ENCODE data around the gene C1QTNF7. TPM values are rescaled to one million over a fixed set of nuclear protein-coding genes. Genes with fewer than 3 reads are reported as not detected.

The C1QTNF7 gene
- total and polyA plus RNA-seq, 8 donors, result 2.1 to 17.8 (median 14.8) TPM

- Histone ChIP-seq H3K27ac (no peak overlapping the region), H3K9me3 (no peaks in the 10 kb centered on the region), H3K27me3 (no peaks in the 10 kb centered on the region), H3K36me3 (no peaks in the 10 kb centered on the region), H3K4me3 (no peak overlapping the region), H3K4me1 (peaks cover 4 to 41% of the 10 kb centered on the region in 2 donors)
- DNase-seq, result no peak
- ATAC-seq, result no peak
- intact Hi-C loops (cut with DNase I), result no loop called here
- TF ChIP-seq CTCF (IDR thresholded peaks at IDR 0.05), result no peak
Measured at GRCh38 chr4:15412461-15412860, 15.4 kb upstream of the C1QTNF7 start.

GRCh38 chr4:15413010-15413622 is 14.7 kb upstream of the C1QTNF7 start:
- DNase-seq (no peak), ATAC-seq (no peak)
- Histone ChIP-seq H3K4me3 (no peak overlapping the region), H3K27me3 (no peaks in the 10 kb centered on the region), H3K9me3 (no peaks in the 10 kb centered on the region), H3K36me3 (no peaks in the 10 kb centered on the region), H3K27ac (no peak overlapping the region), H3K4me1 (peaks cover 4 to 41% of the 10 kb centered on the region in 2 donors)
- intact Hi-C loops (cut with DNase I), result no loop called here
- no peak for TF ChIP-seq CTCF (IDR thresholded peaks at IDR 0.05)

GRCh38 chr4:15413623-15414019 is 14.2 kb upstream of the C1QTNF7 start:
- no peak overlapping the region for H3K4me3 ChIP-seq
- TF ChIP-seq CTCF (IDR thresholded peaks at IDR 0.05), result no peak
- H3K36me3 ChIP-seq, result no peaks in the 10 kb centered on the region
- H3K9me3 ChIP-seq, result no peaks in the 10 kb centered on the region
- no peak for DNase-seq
- ATAC-seq, result no peak
- H3K4me1 ChIP-seq, result peaks cover 4 to 41% of the 10 kb centered on the region in 2 donors
- no peaks in the 10 kb centered on the region for H3K27me3 ChIP-seq
- intact Hi-C loops (cut with DNase I), result no loop called here
- peak overlapping the region in 1 of 2 donors; percentile 60 for H3K27ac ChIP-seq

GRCh38 chr4:15414551-15415091 is 13.2 kb upstream of the C1QTNF7 start:
- intact Hi-C loops (cut with DNase I), result no loop called here
- no peak for TF ChIP-seq CTCF (IDR thresholded peaks at IDR 0.05)
- peak overlapping the region; percentile 6 to 60 for H3K27ac ChIP-seq

GRCh38 chr4:15416357-15417232 is 11.2 kb upstream of the C1QTNF7 start:
- peaks cover 4 to 22% of the 10 kb centered on the region in 2 donors for H3K4me1 ChIP-seq
- H3K27me3 ChIP-seq, result no peaks in the 10 kb centered on the region
- no peak for ATAC-seq
- no peak for TF ChIP-seq CTCF (IDR thresholded peaks at IDR 0.05)
- intact Hi-C loops (cut with DNase I), result no loop called here
- H3K36me3 ChIP-seq, result no peaks in the 10 kb centered on the region
- no peak overlapping the region for H3K4me3 ChIP-seq
- no peaks in the 10 kb centered on the region for H3K9me3 ChIP-seq
- no peak for DNase-seq
- no peak overlapping the region for H3K27ac ChIP-seq

More at GRCh38 chr4:15414551-15415091, 13.2 kb upstream of the C1QTNF7 start:
- peak; percentile 60 for ATAC-seq
- Histone ChIP-seq H3K36me3 (no peaks in the 10 kb centered on the region), H3K4me3 (no peak overlapping the region), H3K9me3 (no peaks in the 10 kb centered on the region), H3K4me1 (peaks cover 4 to 41% of the 10 kb centered on the region in 2 donors), H3K27me3 (no peaks in the 10 kb centered on the region)
- DNase-seq, result no peak
